H1 (cell line): ENCODE measurements around the gene ZNF776. TPM values are rescaled to one million over a fixed set of nuclear protein-coding genes. Genes with fewer than 3 reads are reported as not detected.

Experiments used
- CTCF ChIA-PET: fragments of 300-600 bp; sonication (Branson Sonifier 250); formaldehyde crosslinking; loops from one replicate; lab custom pipeline; 2021; ENCODE audit not compliant: partially characterized antibody; lab: Charles Lee
- POLR2A ChIA-PET: fragments of 300-600 bp; sonication (Branson Sonifier 250); formaldehyde crosslinking; loops from one replicate; lab custom pipeline; 2021; ENCODE audit warnings: inconsistent platforms; ENCODE audit not compliant: partially characterized antibody; lab: Charles Lee
- DNase-seq, 2 experiments: peaks; one replicate each; pipeline versions ENCODE4 v3.0.0 to v3.0.0-alpha.2; 2010 to 2022; ENCODE audit warnings: low spot score in 2 of 2, low read depth in 1 of 2, mixed read lengths in 1 of 2
- FAIRE-seq: peaks from 2 replicates; lab custom pipeline; 2011; peaks lifted over from hg19 to GRCh38; lab: Jason Lieb, UNC
- H2AFZ ChIP-seq: 2 replicates; pipeline ENCODE4 v1.8.1; 2012; ENCODE audit warnings: low read length, inconsistent platforms
- H2AK5ac ChIP-seq: 2 replicates; pipeline ENCODE4 v1.6.1; 2013; ENCODE audit warnings: low read depth, low read length
- H2BK120ac ChIP-seq: replicated peaks from 2 replicates; pipeline ENCODE3; 2013; ENCODE audit warnings: low read depth, low read length, inconsistent platforms
- H2BK12ac ChIP-seq: 2 replicates; pipeline ENCODE4 v1.6.1; 2013; ENCODE audit warnings: low read depth, low read length
- H2BK15ac ChIP-seq: 2 replicates; pipeline ENCODE4 v1.6.1; 2013; ENCODE audit warnings: low read length
- H2BK20ac ChIP-seq: 2 replicates; pipeline ENCODE4 v1.6.1; 2013; ENCODE audit warnings: low read length
- H2BK5ac ChIP-seq: 2 replicates; pipeline ENCODE4 v1.6.1; 2013; ENCODE audit warnings: low read depth, low read length
- H3K14ac ChIP-seq: 2 replicates; pipeline ENCODE4 v1.6.1; 2013; ENCODE audit warnings: inconsistent platforms; ENCODE audit not compliant: insufficient read length
- H3K18ac ChIP-seq: 2 replicates; pipeline ENCODE4 v1.6.1; 2013; ENCODE audit warnings: low read length; ENCODE audit errors: extremely low read depth
- H3K23ac ChIP-seq: 2 replicates; pipeline ENCODE4 v1.6.1; 2013; ENCODE audit warnings: inconsistent platforms; ENCODE audit not compliant: insufficient read length
- H3K23me2 ChIP-seq: 2 replicates; pipeline ENCODE4 v1.6.1; 2013; ENCODE audit warnings: low read depth, low read length
- H3K27ac ChIP-seq: 2 replicates; pipeline ENCODE4 v1.6.1; 2011; ENCODE audit warnings: low read depth, low read length, inconsistent platforms
- H3K27me3 ChIP-seq, 4 experiments: replicated peaks in 1 of 4; 1 replicate in 1 of 4; 2 replicates in 3 of 4; pipeline versions ENCODE4 v1.6.1 to v1.8.1; 2011 to 2013; ENCODE audit warnings: low read length in 3 of 4, mild to moderate bottlenecking in 3 of 4, inconsistent platforms in 2 of 4, mixed read lengths in 2 of 4, moderate library complexity in 1 of 4; ENCODE audit not compliant: control insufficient read depth in 3 of 4, insufficient read depth in 3 of 4; ENCODE audit errors: extremely low read depth in 1 of 4
- H3K36me3 ChIP-seq, 4 experiments: 2 replicates each; pipeline versions ENCODE4 v1.6.1 to v1.8.1; 2011 to 2013; ENCODE audit warnings: mild to moderate bottlenecking in 4 of 4, low read length in 3 of 4, moderate library complexity in 2 of 4, control low read depth in 1 of 4, inconsistent platforms in 1 of 4; ENCODE audit not compliant: insufficient read depth in 4 of 4, control insufficient read depth in 2 of 4
- H3K4ac ChIP-seq: replicated peaks from 2 replicates; pipeline ENCODE3; 2013; ENCODE audit warnings: low read length, low read depth, mixed read lengths, inconsistent platforms; ENCODE audit not compliant: insufficient read length
- H3K4me1 ChIP-seq, 4 experiments: replicated peaks in 1 of 4; 1 replicate in 1 of 4; 2 replicates in 3 of 4; pipeline versions ENCODE4 v1.6.1 to v1.8.1; 2011 to 2013; ENCODE audit warnings: low read length in 3 of 4, inconsistent platforms in 2 of 4, mixed read lengths in 1 of 4; ENCODE audit not compliant: insufficient read depth in 4 of 4, control insufficient read depth in 3 of 4
- H3K4me2 ChIP-seq, 2 experiments: 2 replicates each; pipeline versions ENCODE4 v1.6.1 to v1.8.1; 2011 to 2013; ENCODE audit warnings: low read depth in 2 of 2, low read length in 2 of 2, control low read depth in 1 of 2, inconsistent platforms in 1 of 2, mild to moderate bottlenecking in 1 of 2; ENCODE audit not compliant: insufficient read depth in 1 of 2
- H3K4me3 ChIP-seq, 4 experiments: fragments of 200-600, 300-600 bp in 1 of 4; sonication (generic), shearing (Covaris generic), sonication (Bioruptor Twin) in 1 of 4; 2 replicates each; pipeline versions ENCODE4 v1.5.1 to v1.8.1; 2011 to 2016; ENCODE audit warnings: low read length in 4 of 4, low read depth in 3 of 4, control low read depth in 2 of 4, inconsistent platforms in 2 of 4, mild to moderate bottlenecking in 2 of 4, mixed read lengths in 1 of 4, moderate library complexity in 1 of 4; ENCODE audit not compliant: insufficient read depth in 2 of 4; ENCODE audit errors: extremely low read depth in 1 of 4
- H3K56ac ChIP-seq: replicated peaks from 2 replicates; pipeline ENCODE3; 2013; ENCODE audit warnings: low read depth, mild to moderate bottlenecking, mixed read lengths, low read length, inconsistent platforms; ENCODE audit not compliant: insufficient read length
- H3K79me1 ChIP-seq: 2 replicates; pipeline ENCODE4 v1.6.1; 2013; ENCODE audit warnings: low read depth, low read length, control low read depth
- H3K79me2 ChIP-seq, 2 experiments: 2 replicates each; pipeline versions ENCODE4 v1.6.1 to v1.8.1; 2012 to 2013; ENCODE audit warnings: low read length in 2 of 2, mild to moderate bottlenecking in 2 of 2, inconsistent platforms in 1 of 2; ENCODE audit not compliant: insufficient read depth in 2 of 2, control insufficient read depth in 1 of 2
- H3K9ac ChIP-seq, 4 experiments: replicated peaks in 1 of 4; 1 replicate in 1 of 4; 2 replicates in 3 of 4; pipeline versions ENCODE4 v1.6.1 to v1.8.1; 2011 to 2013; ENCODE audit warnings: low read depth in 3 of 4, low read length in 3 of 4, control low read depth in 2 of 4, mild to moderate bottlenecking in 2 of 4, moderate library complexity in 2 of 4, inconsistent platforms in 1 of 4; ENCODE audit errors: extremely low read depth in 1 of 4
- H3K9me3 ChIP-seq, 2 experiments: 2 replicates each; pipeline versions ENCODE4 v1.6.1 to v1.8.1; 2012 to 2013; ENCODE audit warnings: mild to moderate bottlenecking in 2 of 2, moderate library complexity in 2 of 2, control low read depth in 1 of 2, inconsistent platforms in 1 of 2, low read depth in 1 of 2, low read length in 1 of 2, mixed read lengths in 1 of 2; ENCODE audit not compliant: insufficient read depth in 2 of 2
- H4K20me1 ChIP-seq, 2 experiments: replicated peaks in 1 of 2; 2 replicates each; pipeline versions ENCODE3 to v1.8.1; 2011 to 2013; ENCODE audit warnings: inconsistent platforms in 2 of 2, low read length in 2 of 2, mild to moderate bottlenecking in 1 of 2; ENCODE audit not compliant: insufficient read depth in 2 of 2, control insufficient read depth in 1 of 2
- H4K5ac ChIP-seq: 2 replicates; pipeline ENCODE4 v1.6.1; 2013; ENCODE audit warnings: low read length, low read depth, mixed read lengths, inconsistent platforms; ENCODE audit not compliant: insufficient read length
- H4K8ac ChIP-seq: 2 replicates; pipeline ENCODE4 v1.8.0; 2013; ENCODE audit warnings: mild to moderate bottlenecking, moderate library complexity, low read length, inconsistent platforms; ENCODE audit not compliant: insufficient read depth; ENCODE audit errors: extremely low read depth
- H4K91ac ChIP-seq: replicated peaks from 2 replicates; pipeline ENCODE3; 2013; ENCODE audit warnings: low read length, mixed read lengths, inconsistent platforms; ENCODE audit not compliant: insufficient read length
- CHD1 ChIP-seq: IDR thresholded peaks from 2 replicates; pipeline ENCODE4 v1.6.1; 2012; ENCODE audit warnings: low read depth, low read length, improper control_type of control experiment
- POLR2AphosphoS5 ChIP-seq: IDR thresholded peaks from 2 replicates; pipeline ENCODE4 v1.6.1; 2011; ENCODE audit warnings: low read depth, low read length
- RBBP5 ChIP-seq: IDR thresholded peaks from 2 replicates; pipeline ENCODE4 v1.7.1; 2012; ENCODE audit warnings: low read depth, mild to moderate bottlenecking, inconsistent platforms, low read length, moderate library complexity, borderline replicate concordance
- SP2 ChIP-seq: IDR thresholded peaks from 2 replicates; pipeline ENCODE4 v1.6.1; 2012; ENCODE audit warnings: mild to moderate bottlenecking, low read length, inconsistent platforms
- YY1 ChIP-seq: IDR thresholded peaks from 2 replicates; pipeline ENCODE4 v1.6.1; 2011; ENCODE audit warnings: low read depth, mild to moderate bottlenecking, low read length
- WGBS, 2 experiments: shearing (Covaris generic) in 1 of 2; methylation state at CpG; one replicate each; pipeline versions ENCODE4 v1.1.6 to v1.1.7; 2013 to 2015; ENCODE audit warnings: low lambda C conversion rate in 2 of 2, mixed read lengths in 2 of 2, inconsistent platforms in 1 of 2, low coverage in 1 of 2, missing lambda C conversion rate in 1 of 2; ENCODE audit not compliant: insufficient replicate concordance in 2 of 2, insufficient coverage in 1 of 2, insufficient read length in 1 of 2; ENCODE audit errors: extremely low coverage in 1 of 2, missing lambda C conversion rate in 1 of 2; 5-methylcytosine and 5-hydroxymethylcytosine counted together
- polyA plus RNA-seq, 7 experiments: library from polyadenylated mRNA; depleted of rRNA in 3 of 7; stranded (reverse) in 5 of 7; unstranded in 2 of 7; fragments of >200 nt in 5 of 7; fragments of 200-250 nt in 2 of 7; gene quantifications; 1 replicate in 5 of 7; 2 replicates in 1 of 7; 4 replicates in 1 of 7; pipeline versions ENCODE4 v1.2.1 to v1.2.3, GENCODE V29; 2011 to 2013; ENCODE audit warnings: missing spikeins in 2 of 7, mixed read lengths in 2 of 7
- total RNA-seq: library from RNA; stranded (reverse); fragmentation: NEBNext Ultra II Directional; extraction: Animal tissue kit (Norgen Biotek cat#: 25700); gene quantifications from 2 replicates; pipeline ENCODE4 v1.2.1, GENCODE V29; 2021

Gene ZNF776
- total and polyA plus RNA-seq, 2 of the 8 experiments (the other 6 are each of a cell fraction or from before 2014, with no cell fraction given): 7.8 to 20.5 TPM

- WGBS, 2 experiments: 8% methylated on average over 6 of the region's 6 CpGs; no CpG with 5 or more reads in 1 of the 2 experiments
- Histone ChIP-seq H3K4me1 (peaks cover 7 to 23% (median 15%) of the 10 kb centered on the region in 4 experiments), H3K27ac (peak overlapping the region; percentile 93; the same call in 1 of the 2 replicates), H3K23ac (no peak overlapping the region), H2BK15ac (no peak overlapping the region), H3K9me3 (no peaks in the 10 kb centered on the region), H3K4me2 (peak overlapping the region; percentile 69 to 99), H2AFZ (no peak overlapping the region), H3K79me2 (peaks cover 0 to 2% of the 10 kb centered on the region in 2 experiments; a peak in 1 of 4 replicates), H4K8ac (no peak overlapping the region), H3K14ac (no peak overlapping the region), H3K79me1 (no peaks in the 10 kb centered on the region), H3K4me3 (peak overlapping the region; percentile 49 to 90 (median 74)), H3K56ac (no peak overlapping the region), H3K9ac (peak overlapping the region in 3 of 4 experiments; percentile 77 to 95 (median 83); a peak in 4 of 7 replicates), H3K4ac (no peak overlapping the region), H4K91ac (no peak overlapping the region), H3K27me3 (no peaks in the 10 kb centered on the region), H2BK5ac (peak overlapping the region; percentile 94), H2BK12ac (no peak overlapping the region; the same call in 1 of the 2 replicates), H4K20me1 (no peaks in the 10 kb centered on the region), H2BK20ac (no peak overlapping the region), H3K36me3 (peaks cover 0 to 12% (median 5%) of the 10 kb centered on the region in 4 experiments; a peak in 5 of 8 replicates), H3K18ac (no peak overlapping the region), H2BK120ac (no peak overlapping the region), H2AK5ac (no peak overlapping the region), H3K23me2 (peaks cover 10% of the 10 kb centered on the region; the same call in 1 of the 2 replicates), H4K5ac (peak overlapping the region; percentile 87)
- ChIA-PET CTCF (interaction anchor here (0.5 kb wide), 1 partner anchor 42 kb away, joined by 3 read pairs; no protein-coding TSS in a partner anchor), POLR2A (interaction anchor here (1.3 to 4.8 kb wide), 8 partner anchors 8 to 85 kb away, joined by 3 to 36 read pairs (median 6); partner anchors contain the start of gene ZNF552)
- FAIRE-seq: no peak
- no peak for DNase-seq
- TF ChIP-seq POLR2AphosphoS5 (no peak), YY1 (no peak), CHD1 (0 out of 2 replicates have a peak, but pooled peaks have one; percentile 26), SP2 (no peak), RBBP5 (no peak)
Measured at GRCh38 chr19:57803265-57803593, 56.6 kb downstream of the ZNF776 start.
